ENCODE results near the gene GUCD1. TPM values are rescaled to one million over a fixed set of nuclear protein-coding genes. Genes with fewer than 3 reads are reported as not detected.
A peak's percentile ranks its signal among the peaks of the same experiment; 100 is the strongest.

GUCD1 gene
- total and polyA plus RNA-seq, 2 of the 13 experiments (the other 11 are each of a cell fraction or from before 2014, with no cell fraction given), result 128 to 245 TPM

GRCh38 chr22:24494528-24495364 lies 60.2 kb downstream of the GUCD1 start, which contains the start of gene UPB1 (continued):
- TF ChIP-seq PHB2 (IDR thresholded peaks at IDR 0.05; ENCODE audit: partially characterized antibody) (no peak), TBL1XR1 (IDR thresholded peaks at IDR 0.05; ENCODE audit: borderline replicate concordance, low read length, partially characterized antibody) (no peak), ZKSCAN1 (IDR thresholded peaks at IDR 0.05; ENCODE audit: low read length) (no peak), ATF6 (CRISPR knock-in tag; conservative IDR thresholded peaks at IDR 0.05) (no peak), ZNF138 (CRISPR knock-in tag; IDR thresholded peaks at IDR 0.05; ENCODE audit: low read depth) (no peak), ZBTB33 (CRISPR knock-in tag; IDR thresholded peaks at IDR 0.05) (peak; percentile 88), MTA3 (CRISPR knock-in tag; IDR thresholded peaks at IDR 0.05) (no peak), RFX1 (IDR thresholded peaks at IDR 0.05) (no peak), POLR2AphosphoS5 (IDR thresholded peaks at IDR 0.05; ENCODE audit: low read depth, low read length) (no peak), SRSF1 (optimal IDR thresholded peaks at IDR 0.05; ENCODE audit: low read depth, low read length) (peak; percentile 49), ZNF570 (CRISPR knock-in tag; IDR thresholded peaks at IDR 0.05; ENCODE audit: borderline replicate concordance) (no peak), CBFB (CRISPR knock-in tag; IDR thresholded peaks at IDR 0.05) (no peak), RARG (CRISPR knock-in tag; IDR thresholded peaks at IDR 0.05; ENCODE audit: low read depth) (no peak), NONO (IDR thresholded peaks at IDR 0.05) (no peak), NONO (CRISPR knock-in tag; conservative IDR thresholded peaks at IDR 0.05) (0 out of 2 replicates have a peak, but pooled peaks have one; percentile 24), ZNF264 (CRISPR knock-in tag; IDR thresholded peaks at IDR 0.05) (no peak), ZNF282 (IDR thresholded peaks at IDR 0.05; ENCODE audit: partially characterized antibody) (no peak), NCOR1 (IDR thresholded peaks at IDR 0.05; ENCODE audit: borderline replicate concordance, low read length) (no peak), ZSCAN31 (CRISPR knock-in tag; IDR thresholded peaks at IDR 0.05; ENCODE audit: low read depth) (no peak), PBX3 (CRISPR knock-in tag; IDR thresholded peaks at IDR 0.05; ENCODE audit: borderline replicate concordance) (no peak), ZNF383 (CRISPR knock-in tag; IDR thresholded peaks at IDR 0.05; ENCODE audit: borderline replicate concordance) (no peak), ZNF275 (CRISPR knock-in tag; IDR thresholded peaks at IDR 0.05; ENCODE audit: borderline replicate concordance) (no peak), ZFP37 (CRISPR knock-in tag; IDR thresholded peaks at IDR 0.05; ENCODE audit: borderline replicate concordance) (no peak), PAX8 (CRISPR knock-in tag; IDR thresholded peaks at IDR 0.05; ENCODE audit: borderline replicate concordance) (no peak), RBFOX2 (IDR thresholded peaks at IDR 0.05; ENCODE audit: low read depth, low read length) (peak; percentile 44; the same call in 1 of the 2 replicates)
